ENCODE data around the gene CLIC1.

DNA sequence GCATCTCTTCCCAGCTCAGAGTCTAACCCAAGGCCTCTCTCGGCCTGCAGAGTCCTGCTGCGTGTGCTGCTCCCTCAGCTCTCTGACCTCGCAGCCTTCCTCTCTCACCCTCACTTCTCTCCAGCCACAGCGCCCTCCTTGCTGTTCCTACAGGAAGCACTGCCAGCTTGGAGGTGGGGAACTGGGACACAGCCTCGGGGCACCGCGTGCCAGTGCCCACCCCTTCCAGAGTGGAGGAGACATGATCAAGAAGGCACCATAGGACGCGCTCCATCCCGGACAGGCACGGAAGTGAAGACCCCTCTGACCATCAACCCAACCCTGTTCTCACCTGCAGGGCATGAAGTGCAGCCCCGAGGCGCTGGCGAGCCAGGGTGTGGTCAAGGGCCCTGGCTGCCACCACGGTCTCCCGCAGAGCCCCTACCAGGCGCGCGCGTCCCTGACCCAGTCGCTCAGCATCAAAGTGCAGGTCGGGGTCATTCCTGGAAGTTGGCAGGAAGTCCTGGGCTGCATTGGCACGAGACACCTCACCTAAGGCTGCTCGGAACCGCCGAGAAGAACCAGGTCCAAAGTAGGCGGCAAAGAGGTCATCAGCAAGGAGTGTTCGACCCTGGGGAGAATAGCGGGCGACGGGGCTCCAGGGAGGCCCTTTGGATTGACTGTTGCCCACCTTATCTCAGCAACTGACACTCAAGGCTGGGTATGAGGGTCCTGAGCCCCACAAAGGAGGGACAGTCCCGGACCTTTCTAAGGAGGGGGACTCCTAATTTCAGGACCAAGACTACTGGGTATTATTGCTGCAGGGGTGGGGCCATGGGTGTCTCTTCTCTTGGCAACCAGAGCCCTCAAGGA lies 39.5 kb upstream of the CLIC1 start:
- no peak for TF ChIP-seq POLR2A (IDR thresholded peaks at IDR 0.05)
- TF ChIP-seq, protein P1, sequence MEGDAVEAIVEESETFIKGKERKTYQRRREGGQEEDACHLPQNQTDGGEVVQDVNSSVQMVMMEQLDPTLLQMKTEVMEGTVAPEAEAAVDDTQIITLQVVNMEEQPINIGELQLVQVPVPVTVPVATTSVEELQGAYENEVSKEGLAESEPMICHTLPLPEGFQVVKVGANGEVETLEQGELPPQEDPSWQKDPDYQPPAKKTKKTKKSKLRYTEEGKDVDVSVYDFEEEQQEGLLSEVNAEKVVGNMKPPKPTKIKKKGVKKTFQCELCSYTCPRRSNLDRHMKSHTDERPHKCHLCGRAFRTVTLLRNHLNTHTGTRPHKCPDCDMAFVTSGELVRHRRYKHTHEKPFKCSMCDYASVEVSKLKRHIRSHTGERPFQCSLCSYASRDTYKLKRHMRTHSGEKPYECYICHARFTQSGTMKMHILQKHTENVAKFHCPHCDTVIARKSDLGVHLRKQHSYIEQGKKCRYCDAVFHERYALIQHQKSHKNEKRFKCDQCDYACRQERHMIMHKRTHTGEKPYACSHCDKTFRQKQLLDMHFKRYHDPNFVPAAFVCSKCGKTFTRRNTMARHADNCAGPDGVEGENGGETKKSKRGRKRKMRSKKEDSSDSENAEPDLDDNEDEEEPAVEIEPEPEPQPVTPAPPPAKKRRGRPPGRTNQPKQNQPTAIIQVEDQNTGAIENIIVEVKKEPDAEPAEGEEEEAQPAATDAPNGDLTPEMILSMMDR (IDR thresholded peaks at IDR 0.05): no peak
